Right atrium auricular region (tissue), 2 donors: Measurements from ENCODE around the gene DPRX. TPM values are rescaled to one million over a fixed set of nuclear protein-coding genes. Genes with fewer than 3 reads are reported as not detected.

Source experiments
- DNase-seq: peaks from one replicate; pipeline ENCODE4 v3.0.0-alpha.2; 2019; ENCODE audit warnings: low spot score
- H3K27ac ChIP-seq, 2 donors: fragments of 200-600 bp; sonication (generic); 1 replicate in 1 of 2; 2 replicates in 1 of 2; pipeline ENCODE4 v1.5.1; 2016 to 2019
- H3K27me3 ChIP-seq, 2 donors: fragments of 200-600 bp; sonication (generic); one replicate each; pipeline versions ENCODE4 v1.5.1 to v1.6.0; 2017 to 2019
- H3K36me3 ChIP-seq: fragments of 200-600 bp; sonication (generic); one replicate; pipeline ENCODE4 v1.5.1; 2016
- H3K4me1 ChIP-seq, 2 donors: fragments of 200-600 bp; sonication (generic); one replicate each; pipeline versions ENCODE4 v1.5.1 to v1.6.0; 2017 to 2019
- H3K4me3 ChIP-seq, 2 donors: fragments of 200-600 bp; sonication (generic); 1 replicate in 1 of 2; 2 replicates in 1 of 2; pipeline ENCODE4 v1.5.1; 2017 to 2019; ENCODE audit warnings: mild to moderate bottlenecking in 1 of 2, moderate library complexity in 1 of 2
- H3K9me3 ChIP-seq, 2 donors: fragments of 200-600 bp; sonication (generic); one replicate each; pipeline ENCODE4 v1.5.1; 2019
- CTCF ChIP-seq, 2 donors: fragments of 200-600 bp; sonication (generic); IDR thresholded peaks; one replicate each; pipeline ENCODE4 v1.5.1; 2019; ENCODE audit warnings: antibody characterized with exemption in 2 of 2
- total RNA-seq, 2 donors: library from RNA; depleted of rRNA; stranded (reverse); fragments of >200 nt; gene quantifications; one replicate each; pipeline ENCODE4 v1.1.0, GENCODE V29; 2016

Gene DPRX
- total RNA-seq, 2 donors from 2014 or later, result not detected

DNA sequence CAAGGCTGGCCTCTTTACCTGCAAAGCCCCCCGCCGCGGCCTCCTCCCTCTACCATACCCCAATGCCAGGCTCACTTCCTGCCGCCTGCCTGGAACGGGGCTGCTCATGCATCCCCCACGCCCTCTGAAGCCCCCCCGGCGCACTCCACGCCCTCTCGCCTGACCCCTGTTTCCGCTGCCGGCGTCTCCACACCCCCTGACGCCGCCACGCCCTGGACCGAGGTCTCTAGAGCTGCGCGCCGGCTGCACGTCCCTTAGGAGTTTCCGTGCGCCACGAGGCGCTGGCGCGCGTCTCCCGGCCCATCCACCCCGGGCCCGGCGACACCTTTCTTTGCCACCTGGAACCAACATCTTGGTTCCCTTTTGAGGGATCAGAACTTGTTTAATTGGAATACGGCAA, 16.0 kb downstream of the DPRX start:
- H3K9me3 ChIP-seq, result peaks cover 0 to 10% of the 10 kb centered on the region in 2 donors
- H3K27me3 ChIP-seq, result no peaks in the 10 kb centered on the region
- no peaks in the 10 kb centered on the region for H3K36me3 ChIP-seq
- H3K4me3 ChIP-seq, result no peak overlapping the region
- TF ChIP-seq CTCF (IDR thresholded peaks at IDR 0.05), result no peak
- H3K27ac ChIP-seq, result no peak overlapping the region
- no peak for DNase-seq
- H3K4me1 ChIP-seq, result no peaks in the 10 kb centered on the region

- no peak overlapping the region for H3K4me3 ChIP-seq
- no peak overlapping the region for H3K27ac ChIP-seq
- H3K36me3 ChIP-seq, result no peaks in the 10 kb centered on the region
- no peak for DNase-seq
- no peaks in the 10 kb centered on the region for H3K4me1 ChIP-seq
- H3K9me3 ChIP-seq, result peaks cover 0 to 10% of the 10 kb centered on the region in 2 donors
- TF ChIP-seq CTCF (IDR thresholded peaks at IDR 0.05), result no peak
- H3K27me3 ChIP-seq, result no peaks in the 10 kb centered on the region
These were observed 18.2 kb downstream of the DPRX start for GRCh38 chr19:53649746-53650593.

DNA sequence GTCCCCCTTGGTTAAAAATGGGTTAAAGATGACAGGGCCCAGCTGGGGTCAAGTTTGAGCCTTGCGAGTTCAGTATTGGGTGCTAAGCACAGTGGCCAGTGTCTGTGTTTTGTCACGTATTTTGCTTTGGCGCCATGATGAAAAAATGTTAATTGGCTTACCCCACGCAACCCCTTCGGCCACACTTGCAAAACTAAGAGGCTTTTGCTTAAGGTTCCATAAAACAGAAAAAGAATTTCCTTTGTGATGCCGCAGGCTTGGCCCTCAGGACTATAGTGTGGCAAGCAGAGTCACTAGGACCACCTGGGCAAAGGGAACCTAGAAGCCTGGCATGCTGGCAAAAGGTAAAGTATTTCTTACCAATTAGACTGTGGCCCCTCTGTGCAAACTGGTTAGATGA, 20.7 kb downstream of the DPRX start:
- DNase-seq, result no peak
- H3K27ac ChIP-seq, result no peak overlapping the region
- H3K4me1 ChIP-seq, result no peaks in the 10 kb centered on the region
- no peaks in the 10 kb centered on the region for H3K27me3 ChIP-seq
- H3K4me3 ChIP-seq, result no peak overlapping the region
- TF ChIP-seq CTCF (IDR thresholded peaks at IDR 0.05), result no peak
- H3K36me3 ChIP-seq, result no peaks in the 10 kb centered on the region
- H3K9me3 ChIP-seq, result peaks cover 0 to 10% of the 10 kb centered on the region in 2 donors

DNA sequence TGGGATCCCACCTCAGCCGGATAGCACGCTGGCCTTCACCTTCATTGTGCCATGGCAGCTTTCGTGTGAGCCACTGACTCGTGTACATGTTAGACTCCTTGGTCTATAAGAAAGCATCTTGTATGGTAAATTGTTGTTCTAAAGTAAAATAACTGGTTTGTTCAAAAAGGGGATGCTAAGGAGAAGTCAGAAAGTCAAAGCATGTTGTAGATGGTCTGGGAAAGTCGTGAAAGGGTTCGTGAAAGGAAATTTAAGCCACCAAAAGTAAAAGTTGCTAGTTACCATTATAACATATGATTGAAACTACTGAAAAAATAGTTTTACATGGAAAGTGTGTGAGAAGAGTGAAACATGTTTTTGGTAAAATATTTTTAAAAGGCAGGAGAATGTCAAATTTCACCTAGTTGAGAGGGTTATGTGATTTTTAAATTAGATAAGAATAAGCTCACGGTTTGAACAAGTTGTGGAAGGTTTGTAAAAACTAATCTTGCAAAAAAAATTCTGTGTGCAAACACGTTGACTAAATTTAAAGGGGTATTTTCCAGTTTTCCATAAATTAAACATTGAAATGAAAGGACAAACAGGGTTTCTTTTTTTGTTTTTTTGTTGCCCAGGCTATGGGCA, 23.4 kb downstream of the DPRX start:
- H3K4me1 ChIP-seq, result no peaks in the 10 kb centered on the region
- H3K36me3 ChIP-seq, result no peaks in the 10 kb centered on the region
- no peak for DNase-seq
- H3K9me3 ChIP-seq, result no peaks in the 10 kb centered on the region
- H3K4me3 ChIP-seq, result no peak overlapping the region
- no peak overlapping the region for H3K27ac ChIP-seq
- no peaks in the 10 kb centered on the region for H3K27me3 ChIP-seq
- no peak for TF ChIP-seq CTCF (IDR thresholded peaks at IDR 0.05)

- no peak for TF ChIP-seq CTCF (IDR thresholded peaks at IDR 0.05)
- H3K9me3 ChIP-seq, result no peaks in the 10 kb centered on the region
- H3K36me3 ChIP-seq, result no peaks in the 10 kb centered on the region
- H3K27me3 ChIP-seq, result no peaks in the 10 kb centered on the region
- no peaks in the 10 kb centered on the region for H3K4me1 ChIP-seq
- no peak for DNase-seq
- no peak overlapping the region for H3K4me3 ChIP-seq
- no peak overlapping the region for H3K27ac ChIP-seq
These were observed 25.5 kb downstream of the DPRX start for GRCh38 chr19:53657330-53657729.
